Spinal cord (tissue), 10 donors: ENCODE data around the gene TXLNB. TPM values are rescaled to one million over a fixed set of nuclear protein-coding genes. Genes with fewer than 3 reads are reported as not detected.

Experiments used
- DNase-seq, 6 donors: peaks; one replicate each; pipeline versions ENCODE4 v3.0.0 to v3.0.0-alpha.2; 2013 to 2015; ENCODE audit warnings: low spot score in 6 of 6, low read depth in 4 of 6
- H3K27ac ChIP-seq: one replicate; pipeline ENCODE4 v1.5.1; 2013; ENCODE audit warnings: low read depth, low read length, control low read depth
- H3K27me3 ChIP-seq: one replicate; pipeline ENCODE4 v1.6.1; 2013; ENCODE audit warnings: low read length; ENCODE audit not compliant: control insufficient read depth, insufficient read depth
- H3K36me3 ChIP-seq: one replicate; pipeline ENCODE4 v1.6.1; 2013; ENCODE audit warnings: low read length; ENCODE audit not compliant: control insufficient read depth, insufficient read depth
- H3K4me1 ChIP-seq: one replicate; pipeline ENCODE4 v1.6.1; 2013; ENCODE audit warnings: low read length; ENCODE audit not compliant: control insufficient read depth, insufficient read depth
- H3K4me3 ChIP-seq: one replicate; pipeline ENCODE4 v1.5.1; 2013; ENCODE audit warnings: low read depth, low read length, control low read depth
- H3K9me3 ChIP-seq: one replicate; pipeline ENCODE4 v1.6.1; 2013; ENCODE audit warnings: low read length; ENCODE audit not compliant: control insufficient read depth, insufficient read depth
- WGBS: methylation state at CpG from one replicate; pipeline ENCODE4 v1.1.5; 2013; ENCODE audit warnings: missing lambda C conversion rate; ENCODE audit not compliant: insufficient coverage; 5-methylcytosine and 5-hydroxymethylcytosine counted together
- long read RNA-seq, 4 donors: transcript quantifications; one replicate each; lab custom pipeline, GENCODE V29; 2026
- polyA plus RNA-seq, 2 donors: library from polyadenylated mRNA; unstranded; fragments of 120-200 nt; gene quantifications; one replicate each; pipeline ENCODE4 v1.2.1, GENCODE V29; 2013; ENCODE audit not compliant: insufficient read length in 2 of 2
- total RNA-seq, 2 donors: library from RNA; depleted of rRNA in 1 of 2; stranded (reverse); fragments of 120-200 nt in 1 of 2; fragments of >200 nt in 1 of 2; gene quantifications; one replicate each; pipeline versions ENCODE4 v1.2.3 to v1.2.4, GENCODE V29; 2013 to 2014
- donor health status: healthy.

The TXLNB gene
- 1 to 10 TPM; 3.1 to 7.1 TPM for total RNA-seq
- polyA plus RNA-seq, result 1 to 10 TPM; 2.0 to 2.2 TPM
- long read RNA-seq, donor 1, full-length matches to known transcripts, result 1 of 1 reads
- long read RNA-seq, donor 1, partial matches to known transcripts, result 0 of 1 reads
- long read RNA-seq, donor 1, other reads (novel, unspliced or antisense), result 0 of 1 reads
- long read RNA-seq, donor 2, result 0 reads
- long read RNA-seq, donor 3, result 0 reads
- long read RNA-seq, donor 4, result 0 reads

DNA sequence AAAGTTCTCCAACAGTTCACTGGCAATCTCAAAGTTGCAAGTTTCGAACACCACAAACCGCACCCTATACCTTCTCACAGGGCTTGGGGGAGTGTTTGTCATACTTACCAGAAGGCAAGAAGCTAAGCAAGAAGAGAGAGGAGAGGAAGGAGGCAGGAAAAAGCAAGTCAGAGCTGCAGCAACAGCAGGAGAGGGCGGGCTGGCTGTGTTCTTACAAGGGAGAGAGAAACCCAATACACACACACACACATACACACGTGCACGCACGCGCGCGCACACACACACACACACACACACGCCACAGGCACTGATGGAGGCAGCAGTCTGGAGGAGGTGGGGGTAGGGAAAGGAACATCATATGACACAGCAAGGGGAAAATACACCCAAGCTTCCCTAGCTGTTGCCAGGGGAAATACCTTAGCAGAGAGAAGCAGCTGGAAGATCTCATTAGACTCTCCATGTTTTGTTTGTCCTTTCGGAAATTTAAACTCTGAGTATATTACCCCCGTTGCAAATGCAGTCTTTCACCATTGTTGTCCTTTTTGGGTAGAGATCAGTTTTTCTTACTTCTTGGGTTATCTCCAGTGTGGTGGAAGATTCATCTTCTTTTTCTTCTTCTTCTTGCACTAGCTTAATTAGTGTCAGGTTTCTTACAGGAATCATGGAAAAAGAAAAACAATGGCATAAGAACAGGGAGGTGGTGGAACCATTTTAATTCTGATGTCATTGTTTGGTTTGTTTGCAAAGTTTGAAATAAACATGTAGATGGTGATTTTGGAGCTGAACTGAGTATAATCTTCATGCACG is at the start of gene TXLNB:
Gene TXLNB, minus strand, starts transcription at position 186 of the 807 bp plus-strand sequence. CDS start 3,099 bp downstream, outside the sequence.
- peak in 4 of 6 donors; percentile 17 to 78 (median 44) for DNase-seq
- Histone ChIP-seq H3K27me3 (no peaks in the 10 kb centered on the region), H3K9me3 (no peaks in the 10 kb centered on the region), H3K36me3 (no peaks in the 10 kb centered on the region), H3K4me3 (peak within 1 kb of the TSS; percentile 10), H3K27ac (peak within 1 kb of the TSS; percentile 75), H3K4me1 (no peaks in the 10 kb centered on the region)
- no CpG with 5 or more reads among the region's 13 CpGs for WGBS

DNA sequence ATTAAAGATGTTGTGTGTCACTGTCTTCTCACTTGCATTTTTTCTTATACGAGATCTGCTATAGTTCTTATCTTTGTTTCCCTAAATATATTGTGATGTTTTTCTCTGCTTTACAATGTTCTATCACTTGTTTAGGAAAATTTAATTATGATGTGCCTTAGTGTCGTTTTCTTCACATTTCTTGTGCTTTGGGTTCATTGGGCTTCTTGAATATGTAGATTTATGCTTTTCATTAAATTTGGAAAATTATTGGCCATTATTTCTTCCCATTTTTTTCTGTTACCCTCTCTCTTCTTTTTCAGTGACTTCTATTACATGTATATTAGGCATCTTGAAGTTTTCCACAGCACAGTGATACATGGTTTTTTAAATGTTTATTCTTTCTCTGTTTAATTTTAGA is 49.3 kb upstream of the TXLNB start:
- Histone ChIP-seq H3K27ac (no peak overlapping the region), H3K4me3 (no peak overlapping the region), H3K9me3 (no peaks in the 10 kb centered on the region), H3K4me1 (no peaks in the 10 kb centered on the region), H3K27me3 (no peaks in the 10 kb centered on the region), H3K36me3 (no peaks in the 10 kb centered on the region)
- WGBS, result no CpG with 5 or more reads among the region's 2 CpGs
- DNase-seq, result no peak

DNA sequence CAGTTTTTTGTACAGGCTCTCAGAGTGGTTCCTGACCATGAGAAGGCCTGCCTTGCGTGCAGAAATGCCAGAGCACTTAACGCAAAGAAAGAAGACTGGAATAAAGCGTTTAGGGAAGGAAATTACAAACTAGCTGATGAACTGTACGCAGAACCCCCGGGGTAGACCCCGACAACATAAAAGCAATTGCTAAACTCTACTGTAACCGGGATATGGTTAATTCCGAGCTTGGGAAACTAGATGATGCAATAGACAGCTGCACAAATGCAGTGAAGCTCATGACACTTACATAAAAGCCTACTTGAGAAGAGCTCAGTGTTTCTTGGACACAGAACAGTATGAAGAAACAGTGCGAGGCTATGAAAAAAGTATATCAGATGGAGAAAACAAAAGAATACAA is 47.0 kb upstream of the TXLNB start:
- DNase-seq, result peak in 1 of 6 donors; percentile 19
- WGBS, result 76% methylated on average over 6 of the region's 9 CpGs
- no peaks in the 10 kb centered on the region for H3K36me3 ChIP-seq
- H3K4me1 ChIP-seq, result no peaks in the 10 kb centered on the region
- no peaks in the 10 kb centered on the region for H3K27me3 ChIP-seq
- H3K27ac ChIP-seq, result peak overlapping the region; percentile 55
- H3K4me3 ChIP-seq, result no peak overlapping the region
- H3K9me3 ChIP-seq, result no peaks in the 10 kb centered on the region

DNA sequence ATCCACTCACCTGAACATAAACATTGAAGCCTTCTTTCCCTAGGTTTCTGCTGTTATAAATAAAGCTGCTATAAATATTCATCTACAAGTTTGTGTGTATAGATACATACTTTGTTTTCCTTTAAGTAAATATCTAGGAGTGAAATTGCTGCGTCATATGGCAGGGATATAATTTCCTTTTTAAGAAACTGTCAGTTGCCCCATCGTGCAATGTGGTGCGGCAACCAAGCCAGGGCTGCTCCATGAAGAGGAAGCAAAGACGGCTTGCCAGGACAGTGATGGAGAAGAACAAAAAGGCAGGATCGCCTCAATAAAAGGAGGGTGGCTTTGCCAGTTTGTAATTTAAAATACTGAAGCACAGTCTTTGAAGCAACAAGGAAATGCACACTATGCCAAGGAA is 46.0 kb upstream of the TXLNB start:
- 53% methylated on average over 3 of the region's 5 CpGs for WGBS
- no peak overlapping the region for H3K4me3 ChIP-seq
- no peak overlapping the region for H3K27ac ChIP-seq
- no peaks in the 10 kb centered on the region for H3K36me3 ChIP-seq
- no peaks in the 10 kb centered on the region for H3K27me3 ChIP-seq
- H3K4me1 ChIP-seq, result no peaks in the 10 kb centered on the region
- no peak for DNase-seq
- no peaks in the 10 kb centered on the region for H3K9me3 ChIP-seq

DNA sequence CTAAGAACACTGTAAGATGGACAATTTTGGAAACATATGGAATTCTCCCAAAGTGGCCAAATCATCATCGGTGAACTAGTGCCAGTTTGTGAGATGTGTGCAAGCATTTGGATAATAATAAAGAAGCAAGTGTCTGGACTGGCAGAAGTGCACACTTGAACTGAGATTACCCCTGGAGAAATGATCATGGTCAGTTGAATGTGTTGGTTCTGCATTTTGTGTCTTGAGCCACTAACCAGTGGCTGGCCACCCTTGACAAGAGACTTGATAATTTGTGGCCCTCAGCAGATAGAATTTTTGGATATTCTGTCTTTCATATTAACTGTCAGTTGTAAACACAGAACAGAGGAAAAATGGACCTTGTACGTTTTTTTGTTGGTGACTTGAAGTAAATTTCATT is 45.2 kb upstream of the TXLNB start:
- 82% methylated on average over 1 of the region's 2 CpGs for WGBS
- H3K4me3 ChIP-seq, result no peak overlapping the region
- no peak overlapping the region for H3K27ac ChIP-seq
- no peaks in the 10 kb centered on the region for H3K27me3 ChIP-seq
- H3K36me3 ChIP-seq, result no peaks in the 10 kb centered on the region
- H3K4me1 ChIP-seq, result no peaks in the 10 kb centered on the region
- H3K9me3 ChIP-seq, result no peaks in the 10 kb centered on the region
- no peak for DNase-seq

DNA sequence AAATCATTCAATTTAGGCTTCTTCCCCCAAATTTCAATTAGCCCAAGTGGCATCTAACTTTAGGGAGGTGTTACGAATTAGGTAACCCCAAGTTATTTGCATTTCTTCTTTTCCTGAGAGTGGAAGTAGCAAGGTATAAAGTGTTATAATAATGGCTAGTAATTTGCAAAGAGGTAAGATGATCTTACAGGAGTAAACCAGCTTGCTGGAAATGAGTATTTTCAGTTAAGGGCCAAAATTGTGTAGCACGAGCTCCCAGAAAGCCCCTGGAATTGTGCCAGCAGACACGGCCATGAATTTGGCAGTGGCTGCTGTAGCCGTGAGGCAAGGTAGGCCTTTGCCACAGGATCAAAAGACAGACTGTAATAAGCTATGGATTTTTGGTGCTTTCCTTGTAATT is 44.7 kb upstream of the TXLNB start:
- Histone ChIP-seq H3K9me3 (no peaks in the 10 kb centered on the region), H3K36me3 (no peaks in the 10 kb centered on the region), H3K4me1 (no peaks in the 10 kb centered on the region), H3K4me3 (no peak overlapping the region), H3K27ac (no peak overlapping the region), H3K27me3 (no peaks in the 10 kb centered on the region)
- peak in 2 of 6 donors; percentile 25 to 45 for DNase-seq
- WGBS, result 68% methylated on average over 2 of the region's 4 CpGs

DNA sequence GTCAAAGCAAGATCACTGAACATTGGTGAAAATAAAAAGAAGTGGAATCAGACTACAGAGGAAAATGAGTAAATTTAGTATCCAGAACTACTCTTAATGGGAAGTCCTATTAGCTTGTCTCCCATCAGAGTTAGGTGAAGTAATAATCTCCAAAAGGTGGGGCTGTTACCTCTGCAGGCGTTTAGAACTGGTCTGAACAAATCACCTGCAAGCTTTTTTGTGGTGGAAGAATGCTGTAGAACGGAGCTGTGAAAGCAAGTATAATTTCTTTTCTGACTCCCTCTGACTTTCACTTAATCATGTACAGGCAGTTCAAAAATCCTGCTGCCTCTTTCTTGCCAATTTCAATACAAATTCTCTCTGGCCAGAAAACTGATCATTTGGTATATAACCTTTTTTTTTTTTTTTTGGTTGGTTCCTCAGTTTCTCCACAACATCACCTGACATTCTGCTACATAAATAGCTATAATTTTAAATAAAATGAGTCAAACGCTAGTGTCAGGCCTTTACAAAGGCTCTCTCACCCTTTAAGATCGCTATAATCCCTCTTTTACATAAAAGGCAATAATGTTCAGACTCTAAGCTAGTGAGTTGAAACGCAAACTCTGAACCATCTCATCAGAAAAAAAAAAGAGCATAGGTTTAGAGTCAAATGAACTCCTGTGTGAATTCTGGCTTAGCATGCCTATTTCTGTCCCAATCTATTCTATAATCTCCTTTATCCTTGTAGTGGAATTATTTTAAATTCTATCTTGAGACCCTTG is 43.8 kb upstream of the TXLNB start:
- Histone ChIP-seq H3K4me1 (no peaks in the 10 kb centered on the region), H3K27me3 (no peaks in the 10 kb centered on the region), H3K4me3 (no peak overlapping the region), H3K36me3 (no peaks in the 10 kb centered on the region), H3K27ac (no peak overlapping the region), H3K9me3 (no peaks in the 10 kb centered on the region)
- no peak for DNase-seq
- no CpG with 5 or more reads among the region's 5 CpGs for WGBS

DNA sequence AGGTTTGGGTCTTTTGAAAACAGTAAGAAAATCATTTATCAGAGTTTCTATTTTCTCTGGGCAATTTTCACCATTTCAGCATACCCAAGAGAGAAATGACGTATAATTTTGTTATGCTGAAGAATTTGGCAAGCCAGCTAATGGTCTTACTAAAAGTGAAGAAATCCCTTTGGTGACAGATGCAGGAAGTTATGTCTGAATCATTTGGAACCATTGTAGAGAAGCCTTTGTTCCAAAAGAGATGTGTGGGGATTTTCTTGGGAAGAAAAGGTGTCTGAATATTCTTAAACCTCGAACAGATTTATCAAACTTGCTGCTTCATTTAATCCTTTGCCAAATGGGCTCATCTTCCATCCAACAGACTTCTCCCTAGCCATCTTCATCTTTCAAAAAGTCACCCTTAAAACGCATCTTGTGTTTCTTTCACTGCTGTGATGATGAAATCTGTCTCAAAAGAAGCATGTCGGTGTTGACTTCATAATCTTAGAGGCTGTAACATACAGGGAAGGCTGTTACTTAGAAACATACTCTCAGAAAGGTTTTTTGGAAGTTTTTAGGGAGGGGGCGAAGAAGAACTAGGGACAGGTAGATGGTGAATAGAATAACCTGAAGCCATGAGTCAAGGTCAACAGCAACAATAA is 43.1 kb upstream of the TXLNB start:
- Histone ChIP-seq H3K9me3 (no peaks in the 10 kb centered on the region), H3K27ac (no peak overlapping the region), H3K4me1 (no peaks in the 10 kb centered on the region), H3K4me3 (no peak overlapping the region), H3K36me3 (no peaks in the 10 kb centered on the region), H3K27me3 (no peaks in the 10 kb centered on the region)
- peak in 2 of 6 donors; percentile 44 to 49 for DNase-seq
- WGBS, result 80% methylated on average over 1 of the region's 5 CpGs

DNA sequence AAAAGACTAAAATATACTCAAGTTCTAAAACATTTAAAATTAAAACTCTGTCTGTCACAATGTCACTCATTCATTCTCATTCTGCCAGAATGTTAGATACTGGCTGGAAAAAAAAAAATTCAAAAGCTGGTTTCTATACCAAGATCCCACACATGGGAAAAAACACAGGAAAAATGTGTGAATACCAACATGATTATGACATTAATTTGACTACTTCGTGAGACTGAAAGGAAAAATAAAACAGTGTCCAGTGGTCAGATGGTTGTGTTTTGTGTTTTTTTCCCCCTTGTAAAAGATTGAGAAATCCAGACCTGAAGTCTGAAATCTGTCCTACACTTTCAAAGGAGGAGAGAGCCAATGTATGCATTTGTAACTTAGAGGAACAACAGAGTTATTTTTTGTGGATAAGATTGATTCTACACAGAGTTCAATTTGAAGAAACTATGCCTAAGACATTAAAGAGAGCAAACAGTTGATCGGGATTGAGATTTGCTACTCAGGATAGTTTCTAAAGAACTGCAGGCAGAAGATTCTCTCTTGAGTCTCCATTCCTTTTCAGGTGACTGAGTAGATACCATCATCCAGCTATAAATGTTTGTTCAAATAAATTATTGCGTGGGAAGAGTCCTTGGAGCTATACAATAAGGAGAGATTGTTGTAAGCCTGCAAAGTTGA is 39.2 kb upstream of the TXLNB start:
- H3K27me3 ChIP-seq, result no peaks in the 10 kb centered on the region
- H3K4me3 ChIP-seq, result no peak overlapping the region
- no peaks in the 10 kb centered on the region for H3K36me3 ChIP-seq
- no peak for DNase-seq
- H3K27ac ChIP-seq, result no peak overlapping the region
- H3K9me3 ChIP-seq, result no peaks in the 10 kb centered on the region
- 67% methylated on average over 1 of the region's 3 CpGs for WGBS
- no peaks in the 10 kb centered on the region for H3K4me1 ChIP-seq
